ENCODE data around the gene CD59.
"Not testable (repeated sequence)": the region's sequence is repeated elsewhere in the genome, so short reads cannot be mapped to it uniquely, and the experiment has no call there.

Gene CD59

DNA sequence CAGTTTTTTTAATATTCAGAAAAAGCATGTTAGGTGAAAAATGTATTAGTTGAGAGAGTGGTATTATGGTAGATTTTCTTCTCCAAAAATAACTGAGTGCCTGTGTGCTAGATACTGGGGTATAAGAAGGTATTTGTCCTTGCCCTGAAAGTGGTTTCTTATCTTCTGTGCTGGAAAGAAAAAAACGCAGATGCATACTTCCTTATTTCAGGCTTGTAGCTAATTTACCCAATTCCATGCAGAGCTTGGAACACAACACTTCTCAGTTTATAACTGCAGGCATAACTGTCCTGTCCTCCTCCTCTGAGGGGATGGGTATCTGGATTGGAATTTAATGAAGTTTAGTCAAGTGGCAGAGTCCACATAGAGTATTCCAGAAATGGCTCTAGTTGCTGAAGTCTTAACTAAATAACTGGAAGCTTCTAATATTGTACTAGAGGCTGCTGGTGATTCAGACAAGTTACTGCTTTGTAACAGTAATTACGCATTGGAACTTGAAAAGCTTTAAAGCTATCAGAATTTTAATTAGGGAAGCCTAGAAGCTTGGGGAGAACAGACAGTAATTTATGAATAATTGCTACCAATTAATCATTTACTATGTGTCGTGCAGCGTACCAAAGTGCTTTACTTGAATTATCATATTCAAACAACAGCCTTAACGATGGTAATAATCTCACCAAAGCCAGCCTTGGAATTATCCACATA, 22.9 kb downstream of the CD59 start:
- DNase-seq = no peak

- no peak for DNase-seq
These were observed 23.8 kb downstream of the CD59 start for GRCh38 chr11:33712436-33712835.

- DNase-seq = no peak
These were observed 26.8 kb downstream of the CD59 start for GRCh38 chr11:33709466-33709865.

- no peak for DNase-seq
These were observed 27.2 kb downstream of the CD59 start for GRCh38 chr11:33708985-33709384.

DNA sequence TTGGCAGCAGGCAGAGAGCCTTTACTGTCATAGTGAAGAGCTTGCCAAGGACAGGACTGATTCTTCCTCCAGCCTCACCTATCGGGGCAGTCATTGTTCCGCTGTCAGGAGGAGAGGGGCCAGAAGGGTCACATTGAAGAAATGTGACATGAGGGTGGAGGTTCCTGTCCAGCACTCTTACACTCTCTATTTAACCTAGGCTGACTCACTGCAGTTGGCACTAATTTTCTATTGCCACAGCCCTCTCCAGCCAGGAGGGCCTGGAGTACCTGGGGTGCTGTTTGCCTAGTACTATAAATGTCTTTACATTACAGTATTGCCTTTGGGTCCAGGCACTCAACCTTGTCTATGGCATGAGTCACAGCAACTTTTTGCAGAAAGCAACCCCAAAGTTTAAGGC, 28.4 kb downstream of the CD59 start:
- not testable (repeated sequence) for DNase-seq

GRCh38 chr11:33706966-33707365, 29.3 kb downstream of the CD59 start:
- DNase-seq = no peak

DNA sequence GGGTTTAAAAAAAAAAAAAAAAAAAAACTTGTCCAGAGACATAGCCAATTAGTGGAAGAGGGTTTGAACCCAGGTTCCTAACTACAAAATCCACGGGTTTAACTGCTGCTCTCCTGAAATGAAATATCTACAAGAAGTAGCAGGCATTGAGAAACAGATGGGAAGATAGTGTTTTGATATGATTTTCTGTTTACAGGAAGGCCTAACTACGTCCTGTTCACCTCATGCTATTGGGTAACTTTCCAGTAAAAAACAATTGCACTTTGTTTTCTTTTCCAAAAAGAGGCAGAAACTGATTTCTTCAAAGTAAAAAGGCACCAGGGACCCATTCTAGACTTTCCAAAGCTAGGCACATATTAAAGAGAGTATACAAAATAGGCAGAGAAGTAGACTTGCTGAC, 29.7 kb downstream of the CD59 start:
- no peak for DNase-seq

DNA sequence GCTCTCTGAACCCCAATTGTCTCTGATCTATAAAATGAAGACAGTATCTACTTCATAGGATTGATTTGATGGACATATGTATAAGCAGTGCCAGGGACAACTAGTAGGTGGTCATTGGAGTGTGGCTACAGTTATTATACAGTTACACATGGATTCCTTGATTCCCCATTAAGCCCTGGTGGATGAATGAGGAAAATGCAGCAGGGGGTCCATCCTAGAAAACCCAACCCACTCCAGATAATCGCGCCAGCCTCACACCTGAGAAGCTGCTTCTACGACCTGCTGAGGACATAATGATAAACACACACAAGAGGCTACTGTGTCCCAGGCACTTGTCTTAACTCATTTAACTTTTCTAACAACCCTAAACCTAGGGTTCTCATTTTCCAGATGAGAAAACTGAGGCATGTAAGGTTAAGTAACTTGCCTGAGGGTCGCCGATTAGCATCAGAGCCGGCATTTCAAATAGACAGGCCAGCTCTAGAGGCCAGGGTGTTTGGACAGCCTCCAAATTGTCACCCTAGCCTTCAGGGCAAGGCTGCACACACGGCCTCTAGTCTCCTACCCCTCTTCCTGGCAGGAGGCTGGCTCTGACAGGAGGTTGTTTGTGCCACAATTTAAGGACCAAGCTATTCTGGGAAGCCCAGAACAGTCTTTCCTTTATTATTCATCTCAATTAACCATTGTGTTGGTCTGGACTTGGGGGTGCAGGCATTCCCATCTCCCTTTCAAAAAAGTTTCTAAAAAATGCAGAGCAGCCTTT, 31.8 kb downstream of the CD59 start:
- no peak for DNase-seq

- no peak for DNase-seq
These were observed 32.4 kb downstream of the CD59 start for GRCh38 chr11:33703788-33704187.

DNA sequence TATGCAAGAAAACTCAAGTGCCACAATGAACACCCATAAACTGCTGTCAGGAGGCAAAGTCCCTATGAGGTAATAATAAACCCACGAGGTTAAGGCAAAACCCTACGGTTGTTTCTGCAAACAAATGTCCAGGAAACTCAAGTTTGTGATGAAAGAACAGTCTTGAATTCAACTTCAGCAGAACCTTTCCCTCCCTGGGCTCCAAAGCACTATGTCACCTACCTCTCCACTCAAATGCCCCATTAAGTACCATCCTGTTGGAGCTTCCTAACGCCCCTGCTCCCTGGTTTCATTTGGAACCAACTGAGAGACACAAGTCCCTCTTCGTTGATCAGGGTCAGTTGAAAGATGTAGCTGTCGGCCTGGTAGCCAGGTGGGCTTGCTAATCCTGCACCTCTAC, 33.0 kb downstream of the CD59 start:
- no peak for DNase-seq

GRCh38 chr11:33701302-33702230, 34.7 kb downstream of the CD59 start:
- no peak for DNase-seq

DNA sequence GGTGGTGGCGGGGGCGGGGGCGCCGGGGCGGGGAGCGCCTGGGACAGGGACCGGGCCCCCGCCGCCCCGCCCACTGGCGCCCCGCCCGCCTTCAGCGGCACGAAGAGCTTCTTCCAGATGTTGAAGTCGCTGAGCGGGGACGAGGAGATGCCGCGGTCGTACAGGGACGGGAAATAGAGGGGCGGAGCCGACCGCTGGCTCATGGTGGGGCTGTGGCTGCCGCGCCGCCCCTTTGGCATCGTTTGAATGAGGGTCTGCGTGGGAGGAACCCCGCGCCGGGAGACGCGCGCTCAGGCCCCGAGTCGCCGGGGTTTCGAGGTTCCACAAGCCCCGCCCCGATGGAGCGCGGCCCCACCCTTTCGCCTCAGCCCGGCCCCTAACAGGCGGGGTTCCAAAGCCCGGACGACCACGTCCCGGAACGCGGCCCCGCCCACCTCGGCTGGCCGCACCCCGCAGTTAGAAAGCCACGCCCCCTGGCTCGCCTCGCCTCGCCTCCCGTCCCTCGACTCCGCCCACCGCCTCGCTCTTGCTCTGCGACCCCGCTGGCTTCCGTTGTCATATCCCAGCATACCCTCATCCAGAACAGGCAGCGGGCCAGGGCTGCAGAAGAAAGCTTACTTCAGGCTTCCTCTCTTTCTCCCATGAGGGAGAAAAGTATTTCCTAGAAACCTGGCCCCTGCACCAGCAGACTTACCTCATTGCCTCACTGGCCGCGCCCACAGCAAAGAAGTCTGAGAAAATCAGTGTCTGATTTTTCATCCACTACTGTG, 35.5 kb downstream of the CD59 start, which contains the start of gene C11orf91:
Gene C11orf91 (minus strand): TSS at position 325 of the 770 bp plus-strand sequence. CDS start 86 bp downstream, at position 239.
- DNase-seq = peak; percentile 93

GRCh38 chr11:33700063-33700501, 36.1 kb downstream of the CD59 start:
- no peak for DNase-seq

DNA sequence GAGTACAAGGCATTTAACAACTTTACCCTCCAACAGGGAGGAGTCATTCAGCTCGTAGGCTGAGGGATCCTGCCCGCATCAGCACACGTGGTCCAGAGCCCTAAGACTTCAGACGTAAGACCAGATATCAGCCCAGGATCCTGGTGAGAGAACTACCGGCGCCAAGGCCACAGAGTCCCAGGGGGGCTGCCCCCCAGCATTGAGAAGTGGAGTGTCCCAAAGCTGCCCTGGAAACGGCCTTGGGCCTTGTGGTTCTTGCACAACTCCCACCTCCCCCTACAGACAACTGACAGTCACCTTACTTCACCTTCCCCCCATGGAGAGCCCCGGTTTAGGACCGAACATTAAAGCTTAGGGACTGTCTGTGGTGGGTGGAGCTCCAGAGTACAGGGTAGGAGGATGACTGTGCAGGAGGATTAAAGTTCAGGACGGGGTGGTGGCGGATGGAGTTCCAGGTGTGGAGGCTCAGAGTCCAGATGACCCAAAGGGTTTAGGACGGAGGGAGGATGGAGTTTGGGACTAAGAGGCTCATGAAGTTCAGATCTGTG, 36.6 kb downstream of the CD59 start:
- DNase-seq = no peak

DNA sequence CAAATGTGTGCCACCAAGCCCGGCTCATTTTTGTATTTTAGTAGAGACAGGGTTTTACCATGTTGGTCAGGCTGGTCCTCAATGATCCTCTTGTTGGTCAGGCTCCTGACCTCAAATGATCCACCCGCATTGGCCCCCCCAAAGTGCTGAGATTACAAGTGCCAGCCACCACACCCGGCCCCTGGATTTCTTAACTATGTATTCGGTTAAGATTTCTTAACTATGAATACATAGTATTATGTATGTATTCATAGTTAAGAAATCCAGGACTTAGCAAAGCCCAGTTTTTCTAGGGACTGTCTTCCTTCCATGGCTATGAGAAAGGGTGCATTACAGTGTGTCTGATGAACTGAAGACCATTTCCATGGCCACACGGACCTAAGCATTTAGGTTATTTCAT, 37.3 kb downstream of the CD59 start:
- no peak for DNase-seq

DNA sequence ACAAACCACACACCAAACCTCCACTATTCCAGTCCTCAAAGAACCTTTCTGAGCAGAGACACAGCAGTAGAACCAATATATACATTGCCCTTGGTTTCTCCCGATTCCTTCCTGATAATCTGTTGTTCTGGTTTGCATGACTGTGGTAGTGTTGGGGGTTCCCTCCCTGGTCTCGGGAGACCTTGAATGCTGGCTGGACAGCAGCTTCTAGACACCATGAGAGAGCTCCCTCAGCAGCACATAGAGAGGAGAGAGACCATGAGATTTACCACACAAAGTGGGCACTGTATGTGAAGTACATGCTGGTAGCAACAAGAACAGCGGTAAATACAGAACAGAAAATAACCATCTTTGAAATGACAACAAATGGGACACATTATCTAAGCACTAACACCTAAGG, 38.2 kb downstream of the CD59 start:
- no peak for DNase-seq

DNA sequence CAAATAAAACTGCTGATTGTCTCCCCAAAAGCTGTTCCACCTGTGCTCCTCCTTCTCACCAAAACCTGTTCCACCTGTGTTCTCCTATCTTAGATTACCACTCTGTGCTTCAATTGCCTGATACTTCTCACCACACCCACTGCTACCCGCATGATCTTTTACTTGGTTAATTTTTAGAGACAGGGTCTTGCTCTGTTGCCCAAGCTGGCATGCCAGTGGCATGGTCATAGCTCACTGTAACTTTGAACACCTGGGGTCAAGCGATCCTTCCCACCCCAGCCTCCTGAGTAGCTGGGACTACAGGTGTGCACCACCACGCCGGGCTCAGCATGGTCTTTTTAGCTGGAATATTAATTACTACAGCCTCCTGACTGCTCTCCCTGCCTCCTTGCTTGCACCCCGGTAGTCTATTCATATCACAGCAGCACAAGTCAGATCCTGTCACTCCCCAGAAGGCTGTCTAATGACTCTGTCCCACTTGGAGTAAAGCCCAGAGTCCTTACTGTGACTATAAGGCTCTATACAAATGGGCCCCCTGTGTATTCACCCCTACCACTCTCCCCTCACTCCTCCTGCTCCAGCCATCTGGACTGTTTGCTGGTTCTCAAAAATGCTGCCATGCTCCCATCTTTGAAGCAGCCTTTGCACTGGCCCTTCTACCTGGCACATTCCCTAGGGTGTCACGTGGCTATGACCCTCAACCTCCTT, 39.1 kb downstream of the CD59 start:
- no peak for DNase-seq

DNA sequence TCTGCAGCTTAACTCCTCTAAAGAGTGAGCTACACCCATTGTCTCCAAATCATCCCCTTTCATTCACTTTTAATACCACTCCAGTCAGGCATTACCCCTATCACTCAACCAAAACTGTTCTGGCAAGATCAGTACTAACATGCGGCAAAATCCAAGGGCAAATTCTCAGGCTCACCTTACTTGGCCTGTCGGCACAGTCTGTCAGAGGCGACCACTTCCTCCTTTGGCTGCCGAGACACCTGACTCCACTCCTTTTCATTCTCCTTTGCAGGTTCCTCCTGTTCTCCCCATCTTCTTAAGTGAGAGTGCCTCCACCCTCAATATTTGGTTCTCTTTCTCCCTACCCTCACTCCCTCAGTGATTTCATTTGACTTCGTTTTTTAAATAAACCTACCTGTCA, 39.8 kb downstream of the CD59 start:
- DNase-seq = no peak

- no peak for DNase-seq
These were observed 41.1 kb downstream of the CD59 start for GRCh38 chr11:33695051-33695566.

DNA sequence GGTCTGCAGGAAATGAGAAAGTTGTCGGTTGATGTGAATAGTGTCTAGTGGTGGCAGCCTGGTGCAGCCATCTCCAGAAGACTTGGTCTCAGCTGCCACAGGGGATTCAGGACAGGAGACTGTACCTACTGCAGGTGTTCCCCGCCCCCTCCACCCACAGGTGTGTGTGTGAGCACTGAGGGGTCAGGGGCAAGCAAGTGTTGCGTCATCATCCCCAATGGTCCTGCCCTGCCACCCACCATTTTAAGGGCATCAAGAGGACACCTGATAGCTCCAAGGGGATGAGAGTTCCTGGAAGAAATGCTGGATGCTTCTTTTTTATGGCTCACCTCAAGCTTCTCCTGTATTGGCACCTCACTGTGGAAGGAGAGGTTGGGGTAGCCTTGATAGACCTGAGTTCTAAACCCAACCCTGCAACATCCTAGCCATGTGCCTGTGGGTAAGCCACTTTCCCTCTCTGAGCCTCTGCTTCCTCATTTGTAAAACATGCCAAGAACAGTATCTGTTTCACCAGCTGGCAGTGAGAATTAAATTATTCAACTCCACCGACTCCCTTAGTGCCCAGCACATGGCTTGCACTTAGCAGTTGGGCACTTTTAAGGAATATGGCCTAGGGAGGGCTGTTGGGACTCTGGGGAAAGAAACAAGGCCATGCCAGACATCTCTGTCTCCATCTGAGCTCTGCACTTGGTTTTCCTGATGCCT, 41.7 kb downstream of the CD59 start:
- DNase-seq = no peak

DNA sequence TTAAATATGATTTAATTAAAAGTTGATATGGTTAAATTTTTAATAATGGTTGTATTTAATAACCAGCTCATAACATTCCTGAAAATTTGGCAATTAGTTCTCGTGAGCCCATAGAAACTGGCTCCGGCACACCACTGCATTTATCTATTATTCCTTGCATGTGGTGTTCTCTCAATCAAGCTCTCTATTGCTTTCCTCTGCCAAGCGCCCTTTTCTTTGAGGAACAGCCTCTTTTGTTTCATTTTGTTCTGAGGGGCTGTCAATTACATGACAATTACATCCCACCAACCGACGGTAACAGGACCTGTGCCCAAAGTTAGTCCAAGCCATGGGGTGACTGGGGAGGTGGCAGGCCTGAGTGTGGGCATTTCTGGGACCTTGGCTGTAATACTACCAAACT, 43.7 kb downstream of the CD59 start:
- no peak for DNase-seq
